ENCODE measurements around the gene MTMR11. TPM values are rescaled to one million over a fixed set of nuclear protein-coding genes. Genes with fewer than 3 reads are reported as not detected.
A peak's percentile ranks its signal among the peaks of the same experiment; 100 is the strongest.
"Not testable (repeated sequence)": the region's sequence is repeated elsewhere in the genome, so short reads cannot be mapped to it uniquely, and the experiment has no call there.

The MTMR11 gene
- total RNA-seq, 4 donors from 2014 or later: 2.0 to 8.6 (median 5.6) TPM

DNA sequence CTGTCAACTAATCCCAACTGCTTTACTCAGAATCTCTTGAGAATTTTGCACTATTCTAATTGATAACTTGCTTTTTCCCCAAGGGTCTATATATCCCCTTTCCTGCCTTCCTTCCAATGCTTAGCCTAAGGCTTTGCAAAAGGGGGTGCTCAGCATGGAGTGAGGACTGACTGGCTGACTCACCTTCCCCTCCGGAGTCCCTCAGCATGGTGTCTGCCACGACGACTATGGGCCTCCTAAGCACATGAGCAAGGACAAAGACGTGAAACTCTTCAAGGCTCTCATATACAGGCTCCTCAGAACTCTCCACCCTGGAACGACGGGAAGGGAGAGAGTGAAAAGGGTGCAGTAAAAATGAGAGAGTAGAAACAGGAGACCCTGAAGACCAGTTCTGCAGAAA is 13.2 kb upstream of the MTMR11 start:
- no peaks in the 10 kb centered on the region for H3K27me3 ChIP-seq
- H3K36me3 ChIP-seq: peaks cover 45 to 48% of the 10 kb centered on the region in 2 donors
- no peaks in the 10 kb centered on the region for H3K4me1 ChIP-seq
- H3K4me3 ChIP-seq (replicated peaks in 1 of 3): no peak overlapping the region
- 71 to 76% methylated on average over 6 of the region's 6 CpGs for WGBS, 2 donors
- H3K9me3 ChIP-seq: no peaks in the 10 kb centered on the region
- no peak overlapping the region for H3K27ac ChIP-seq
- no peak for DNase-seq
- intact Hi-C loops (cut with DNase I): no loop called here
- TF ChIP-seq POLR2A (IDR thresholded peaks at IDR 0.05): no peak
- TF ChIP-seq, protein P1, sequence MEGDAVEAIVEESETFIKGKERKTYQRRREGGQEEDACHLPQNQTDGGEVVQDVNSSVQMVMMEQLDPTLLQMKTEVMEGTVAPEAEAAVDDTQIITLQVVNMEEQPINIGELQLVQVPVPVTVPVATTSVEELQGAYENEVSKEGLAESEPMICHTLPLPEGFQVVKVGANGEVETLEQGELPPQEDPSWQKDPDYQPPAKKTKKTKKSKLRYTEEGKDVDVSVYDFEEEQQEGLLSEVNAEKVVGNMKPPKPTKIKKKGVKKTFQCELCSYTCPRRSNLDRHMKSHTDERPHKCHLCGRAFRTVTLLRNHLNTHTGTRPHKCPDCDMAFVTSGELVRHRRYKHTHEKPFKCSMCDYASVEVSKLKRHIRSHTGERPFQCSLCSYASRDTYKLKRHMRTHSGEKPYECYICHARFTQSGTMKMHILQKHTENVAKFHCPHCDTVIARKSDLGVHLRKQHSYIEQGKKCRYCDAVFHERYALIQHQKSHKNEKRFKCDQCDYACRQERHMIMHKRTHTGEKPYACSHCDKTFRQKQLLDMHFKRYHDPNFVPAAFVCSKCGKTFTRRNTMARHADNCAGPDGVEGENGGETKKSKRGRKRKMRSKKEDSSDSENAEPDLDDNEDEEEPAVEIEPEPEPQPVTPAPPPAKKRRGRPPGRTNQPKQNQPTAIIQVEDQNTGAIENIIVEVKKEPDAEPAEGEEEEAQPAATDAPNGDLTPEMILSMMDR (IDR thresholded peaks at IDR 0.05): no peak

DNA sequence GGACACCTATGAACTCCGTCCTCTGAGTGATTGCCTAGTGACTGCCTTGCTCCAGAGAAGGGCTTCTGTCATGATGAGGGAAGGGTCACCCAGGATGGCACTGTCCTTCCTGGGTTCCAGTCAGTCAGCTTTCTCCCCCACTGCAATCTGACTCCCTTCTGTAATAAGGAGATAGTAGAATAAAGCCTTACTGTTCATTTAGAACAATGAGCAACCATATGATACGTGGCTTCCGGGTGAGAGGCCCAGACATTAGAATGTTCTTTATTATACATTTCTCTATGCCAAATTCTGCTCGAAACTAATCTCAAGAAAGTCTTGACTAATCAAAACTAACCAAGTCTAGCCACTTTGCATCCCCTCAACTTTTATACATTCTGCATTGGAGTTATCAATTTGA is 8.5 kb upstream of the MTMR11 start:
- H3K36me3 ChIP-seq: peaks cover 53 to 58% of the 10 kb centered on the region in 2 donors
- 95 to 98% methylated on average over 4 of the region's 4 CpGs for WGBS, 2 donors
- no peaks in the 10 kb centered on the region for H3K27me3 ChIP-seq

DNA sequence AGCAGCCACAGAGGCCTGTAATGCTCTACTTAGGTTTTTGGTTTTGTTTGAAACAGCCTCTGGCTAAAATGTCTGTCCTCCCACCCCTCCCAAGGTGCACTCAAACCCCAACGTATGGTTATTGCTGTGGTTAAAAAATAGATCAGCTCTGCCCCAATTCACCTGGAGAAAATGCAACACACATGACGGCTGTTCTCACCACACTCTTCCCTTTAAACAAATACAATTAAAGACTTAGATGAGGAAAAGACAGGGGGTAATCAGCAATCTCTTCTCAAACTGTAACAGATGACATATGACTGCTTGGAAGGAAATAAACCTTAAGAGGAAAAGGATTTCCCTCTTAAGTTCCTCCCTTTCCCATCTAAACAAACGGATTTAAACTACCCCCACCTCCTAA is 6.2 kb upstream of the MTMR11 start:
- no peak overlapping the region for H3K4me3 ChIP-seq (replicated peaks in 1 of 3)
- no peaks in the 10 kb centered on the region for H3K27me3 ChIP-seq
- WGBS, 2 donors: 70 to 77% methylated on average over 3 of the region's 3 CpGs
- no peaks in the 10 kb centered on the region for H3K9me3 ChIP-seq
- DNase-seq: no peak
- peaks cover 34 to 43% of the 10 kb centered on the region in 2 donors for H3K36me3 ChIP-seq
- no peak for TF ChIP-seq POLR2A (IDR thresholded peaks at IDR 0.05)
- H3K27ac ChIP-seq: no peak overlapping the region
- intact Hi-C loops (cut with DNase I): no loop called here
- H3K4me1 ChIP-seq: peaks cover 6 to 15% of the 10 kb centered on the region in 2 donors

More for the DNA sequence above, 8.5 kb upstream of the MTMR11 start:
- TF ChIP-seq, protein P1 (IDR thresholded peaks at IDR 0.05): no peak
- TF ChIP-seq POLR2A (IDR thresholded peaks at IDR 0.05): no peak
- H3K4me1 ChIP-seq: no peaks in the 10 kb centered on the region
- H3K9me3 ChIP-seq: no peaks in the 10 kb centered on the region
- H3K27ac ChIP-seq: no peak overlapping the region
- intact Hi-C loops (cut with DNase I): no loop called here
- no peak for DNase-seq
- no peak overlapping the region for H3K4me3 ChIP-seq (replicated peaks in 1 of 3)

DNA sequence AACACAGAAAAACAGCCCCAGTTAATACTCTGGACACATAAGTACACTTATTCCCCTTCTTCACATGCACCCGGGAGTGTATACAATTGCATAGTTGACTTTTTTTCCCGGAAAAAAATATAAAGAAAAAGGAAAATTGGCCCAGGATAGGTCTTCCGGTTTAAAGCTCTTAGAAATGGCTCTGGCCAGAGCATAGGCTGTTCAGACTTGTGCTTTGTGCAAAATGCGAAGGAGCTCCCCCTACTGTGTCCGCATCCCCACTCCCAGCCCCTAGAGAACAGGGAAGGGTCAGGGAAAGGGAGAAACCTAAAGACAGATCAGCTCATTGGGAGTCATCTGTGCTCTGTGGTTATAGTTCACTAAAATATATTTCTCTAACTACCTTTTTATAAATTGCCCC is 5.5 kb upstream of the MTMR11 start:
- intact Hi-C loops (cut with DNase I): no loop called here
- no peaks in the 10 kb centered on the region for H3K27me3 ChIP-seq
- H3K36me3 ChIP-seq: peaks cover 32 to 36% of the 10 kb centered on the region in 2 donors
- H3K4me3 ChIP-seq (replicated peaks in 1 of 3): no peak overlapping the region
- no peaks in the 10 kb centered on the region for H3K9me3 ChIP-seq
- no peak for DNase-seq
- WGBS, 2 donors: 30 to 36% methylated on average over 5 of the region's 5 CpGs
- H3K4me1 ChIP-seq: peaks cover 9 to 21% of the 10 kb centered on the region in 2 donors
- TF ChIP-seq, protein P1 (IDR thresholded peaks at IDR 0.05): peak in 1 of 6 experiments; percentile 15
- TF ChIP-seq POLR2A (IDR thresholded peaks at IDR 0.05): no peak
- no peak overlapping the region for H3K27ac ChIP-seq

DNA sequence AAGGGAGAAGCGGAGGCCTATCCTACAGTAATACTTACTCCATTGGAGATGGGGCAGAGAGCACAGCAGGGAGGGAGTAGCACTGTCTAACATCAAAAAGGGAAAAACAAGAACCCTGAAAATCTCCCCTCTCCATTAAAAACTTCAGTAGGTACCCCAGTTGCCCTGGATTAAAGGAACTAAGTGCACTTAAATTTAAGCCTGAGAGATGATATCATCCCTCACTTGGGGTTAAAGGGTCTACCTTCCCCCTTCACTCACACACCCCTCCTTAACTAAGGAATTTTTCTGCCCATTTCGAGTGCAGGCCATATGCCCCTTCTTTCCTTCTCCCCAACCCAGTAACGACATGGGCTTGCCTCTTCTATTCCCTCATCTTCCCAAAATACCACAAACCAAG is 3.7 kb upstream of the MTMR11 start:
- DNase-seq: no peak
- H3K36me3 ChIP-seq: peaks cover 16 to 18% of the 10 kb centered on the region in 2 donors
- H3K4me3 ChIP-seq (replicated peaks in 1 of 3): no peak overlapping the region
- H3K9me3 ChIP-seq: no peaks in the 10 kb centered on the region
- intact Hi-C loops (cut with DNase I): no loop called here
- no peaks in the 10 kb centered on the region for H3K27me3 ChIP-seq
- no peak for TF ChIP-seq POLR2A (IDR thresholded peaks at IDR 0.05)
- TF ChIP-seq, protein P1 (IDR thresholded peaks at IDR 0.05): no peak
- H3K27ac ChIP-seq: no peak overlapping the region
- 83 to 89% methylated on average over 3 of the region's 3 CpGs for WGBS, 2 donors
- H3K4me1 ChIP-seq: peaks cover 13 to 27% of the 10 kb centered on the region in 2 donors

DNA sequence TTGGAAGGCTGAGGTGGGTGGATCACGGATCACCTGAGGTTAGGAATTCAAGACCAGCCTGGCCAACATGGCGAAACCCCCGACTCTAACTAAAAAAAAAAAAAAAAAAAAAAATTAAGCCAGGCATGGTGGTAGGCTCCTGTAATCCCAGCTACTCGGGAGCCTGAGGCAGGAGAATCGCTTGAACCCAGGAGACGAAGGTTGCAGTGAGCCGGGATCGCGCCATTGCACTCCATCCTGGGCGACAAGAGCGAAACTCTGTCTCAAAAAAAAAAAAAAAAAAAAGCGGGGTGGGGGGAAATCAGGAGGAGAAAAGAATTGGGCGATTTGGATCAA is 2.0 kb upstream of the MTMR11 start:
- intact Hi-C loops (cut with DNase I): not testable (repeated sequence)
- peaks cover 13 to 27% of the 10 kb centered on the region in 2 donors for H3K4me1 ChIP-seq

More for the DNA sequence above, 2.0 kb upstream of the MTMR11 start:
- not testable (repeated sequence) for H3K27me3 ChIP-seq; H3K36me3 ChIP-seq; DNase-seq; H3K4me3 ChIP-seq (replicated peaks in 1 of 3); H3K9me3 ChIP-seq
- peak overlapping the region; percentile 76 to 79 (median 76) for H3K27ac ChIP-seq
- 64 to 78% methylated on average over 13 of the region's 13 CpGs for WGBS, 2 donors
